Erythroblast (primary cell): ENCODE results near the gene CYP24A1.

Experiments used
- DNase-seq, 2 experiments: peaks; one replicate each; lab custom pipeline; 2025; lab: John Stamatoyannopoulos, UW
- GATA1 ChIP-seq: IDR thresholded peaks from 2 replicates; pipeline ENCODE4 v1.6.1; 2011; ENCODE audit warnings: low read depth, mild to moderate bottlenecking, control low read depth, low read length, moderate library complexity
- POLR2A ChIP-seq: IDR thresholded peaks from 2 replicates; pipeline ENCODE4 v1.6.1; 2011; ENCODE audit warnings: mild to moderate bottlenecking, low read length

CYP24A1 gene

DNA sequence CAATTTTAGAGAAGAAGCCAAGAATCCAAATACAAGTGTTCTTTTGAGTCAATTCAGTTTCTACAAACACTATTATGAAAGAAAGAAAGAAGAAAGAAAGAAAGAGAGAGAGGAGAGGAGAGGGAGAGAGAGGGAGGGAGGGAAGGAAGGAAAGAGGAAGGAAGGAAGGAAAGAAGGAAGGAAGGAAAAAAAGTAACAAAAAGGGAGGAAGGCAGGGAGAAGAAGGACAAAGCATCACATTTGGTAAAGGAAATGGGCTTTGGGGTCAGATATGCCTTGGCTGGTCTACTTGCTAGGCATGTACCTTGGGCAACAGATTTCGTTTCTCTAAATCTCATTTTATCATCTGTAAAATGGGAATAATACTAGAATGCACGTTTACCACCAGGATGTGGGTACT is 54.0 kb downstream of the CYP24A1 start:
- no peak for TF ChIP-seq POLR2A
- no peak for TF ChIP-seq GATA1
- DNase-seq, result no peak

GRCh38 chr20:54118220-54119001 is 55.4 kb downstream of the CYP24A1 start:
- TF ChIP-seq GATA1 (no peak), POLR2A (no peak)
- DNase-seq, result no peak

- TF ChIP-seq GATA1, result no peak
- TF ChIP-seq POLR2A, result no peak
- no peak for DNase-seq
Observed at GRCh38 chr20:54116550-54117235, 57.1 kb downstream of the CYP24A1 start.

DNA sequence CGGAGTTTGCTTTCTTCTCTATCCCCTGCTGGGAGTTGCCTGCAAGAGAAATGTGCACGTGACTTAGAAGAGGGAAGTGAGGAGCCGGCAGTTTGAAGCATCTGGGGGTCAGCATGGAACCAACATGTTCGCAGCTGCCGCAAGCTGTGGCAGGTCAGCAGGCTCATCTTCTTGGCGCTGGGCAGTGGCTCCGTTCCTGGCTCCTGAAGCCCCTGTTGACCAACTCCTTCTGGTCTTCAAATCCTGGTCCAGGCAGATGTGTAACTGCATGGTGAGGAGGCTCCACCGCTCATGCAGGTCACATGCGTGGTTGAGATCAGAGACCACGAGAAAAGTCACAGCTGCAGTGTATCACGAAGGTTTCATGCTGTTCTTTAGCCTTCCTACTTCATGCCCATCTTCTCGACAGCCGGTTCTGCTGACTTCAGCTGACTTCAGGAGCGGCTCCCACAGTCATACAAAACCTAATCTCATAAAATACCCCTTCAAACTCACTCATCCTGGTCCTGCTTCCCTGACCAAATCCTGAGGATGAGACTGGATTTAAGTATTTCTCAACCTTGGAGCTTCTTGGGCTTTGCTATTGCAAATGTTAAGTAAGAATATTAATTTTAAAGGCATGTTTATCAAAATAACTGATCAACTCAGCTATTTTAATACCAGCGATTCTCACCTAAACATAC is 58.5 kb downstream of the CYP24A1 start:
- TF ChIP-seq POLR2A, result no peak
- DNase-seq, result no peak

DNA sequence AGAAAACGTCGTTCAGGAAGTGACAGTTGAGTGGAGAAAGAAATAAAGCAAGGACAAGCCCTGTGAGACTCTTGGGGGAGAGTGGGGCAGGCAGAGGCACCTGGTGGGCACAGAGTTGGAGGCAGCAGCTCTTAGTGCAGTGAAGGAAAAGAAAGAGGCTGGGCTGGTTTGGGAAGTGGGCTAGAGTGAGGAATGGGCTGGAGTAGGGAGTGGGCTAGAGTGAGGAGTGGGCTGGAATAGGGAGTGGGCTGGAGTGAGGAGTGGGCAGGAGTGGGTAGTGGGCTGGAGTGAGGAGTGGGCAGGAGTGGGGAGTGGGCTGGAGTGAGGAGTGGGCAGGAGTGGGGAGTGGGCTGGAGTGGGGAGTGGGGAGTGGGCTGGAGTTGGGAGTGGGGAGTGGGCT is 59.7 kb downstream of the CYP24A1 start:
- DNase-seq, result no peak
- TF ChIP-seq GATA1, result no peak

GRCh38 chr20:54113566-54113965 is 60.2 kb downstream of the CYP24A1 start:
- DNase-seq, result no peak
- TF ChIP-seq GATA1 (no peak), POLR2A (no peak)

DNA sequence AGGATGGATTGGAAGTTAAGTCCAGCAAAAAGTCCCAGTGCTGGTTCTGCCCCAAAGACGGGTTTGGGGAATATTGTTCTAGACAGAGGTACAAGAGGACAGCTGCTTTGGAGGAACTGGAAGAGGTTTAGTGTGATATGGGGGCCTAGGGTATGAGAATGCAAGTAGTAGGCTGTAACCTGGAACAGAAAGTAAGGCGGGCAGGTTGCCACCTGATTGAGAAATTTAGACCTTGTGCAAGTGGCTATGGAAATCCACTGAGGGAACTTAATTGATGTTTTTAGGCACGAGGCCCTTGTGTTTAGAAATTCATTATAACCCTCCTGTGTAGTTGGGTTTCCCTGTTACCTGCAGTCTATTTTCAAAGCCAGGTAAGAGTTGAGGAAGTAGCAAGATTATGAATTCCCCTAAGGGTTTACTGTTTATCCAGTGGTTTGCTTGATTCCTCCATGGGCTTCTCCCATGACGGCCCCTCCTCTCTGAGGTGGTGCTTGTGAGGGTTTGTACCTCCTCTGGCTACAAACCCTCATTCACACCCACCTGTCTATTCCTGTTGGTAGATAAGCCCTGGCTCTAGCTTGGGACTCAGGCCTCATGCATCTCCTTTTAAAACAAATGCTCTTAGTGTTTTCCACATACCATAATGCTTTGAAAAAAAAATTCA is 61.4 kb downstream of the CYP24A1 start:
- TF ChIP-seq POLR2A (no peak), GATA1 (no peak)
- no peak for DNase-seq

- no peak for DNase-seq
- TF ChIP-seq POLR2A (no peak), GATA1 (no peak)
Observed at GRCh38 chr20:54111460-54111859, 62.3 kb downstream of the CYP24A1 start.

GRCh38 chr20:54110457-54110856 is 63.3 kb downstream of the CYP24A1 start:
- no peak for DNase-seq
- TF ChIP-seq GATA1, result no peak
- no peak for TF ChIP-seq POLR2A

DNA sequence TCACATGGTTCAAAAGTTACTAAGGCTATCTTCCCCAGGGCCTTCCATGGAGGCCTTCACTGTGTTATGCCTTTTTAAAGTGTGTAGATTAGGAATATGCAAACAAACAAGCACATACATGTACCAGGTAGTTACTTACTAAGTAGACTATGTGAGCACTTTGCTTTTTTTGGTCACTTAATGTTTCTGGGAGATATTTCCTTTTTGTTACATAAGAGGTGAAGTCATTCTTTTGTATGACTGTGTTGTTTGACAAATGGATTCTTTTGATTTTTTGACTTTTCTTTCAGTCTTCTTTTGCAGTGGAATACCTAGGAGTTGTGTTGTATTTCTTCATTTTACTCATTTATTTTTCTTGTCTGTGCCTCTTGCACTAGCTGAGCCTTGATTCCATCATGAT is 63.7 kb downstream of the CYP24A1 start:
- no peak for DNase-seq
- no peak for TF ChIP-seq GATA1
- TF ChIP-seq POLR2A, result no peak

DNA sequence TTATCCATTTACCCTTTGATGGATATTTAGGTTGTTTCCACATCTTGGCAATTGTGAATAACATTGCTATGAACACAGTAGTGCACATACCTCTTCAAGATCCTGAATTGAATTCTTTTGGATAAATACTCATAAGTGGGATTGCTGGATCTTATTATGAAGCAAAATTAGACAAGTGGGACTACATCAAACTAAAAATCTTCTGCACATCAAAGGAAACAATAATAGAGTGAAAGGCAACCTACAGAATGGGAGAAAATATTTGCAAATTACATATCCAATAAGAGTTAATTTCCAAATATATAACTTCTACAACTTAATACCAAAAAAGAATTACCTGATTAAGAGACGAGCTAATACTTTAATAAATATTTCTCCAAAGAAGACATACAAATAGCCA is 65.0 kb downstream of the CYP24A1 start:
- DNase-seq, result no peak
- TF ChIP-seq POLR2A, result no peak
- TF ChIP-seq GATA1, result no peak

DNA sequence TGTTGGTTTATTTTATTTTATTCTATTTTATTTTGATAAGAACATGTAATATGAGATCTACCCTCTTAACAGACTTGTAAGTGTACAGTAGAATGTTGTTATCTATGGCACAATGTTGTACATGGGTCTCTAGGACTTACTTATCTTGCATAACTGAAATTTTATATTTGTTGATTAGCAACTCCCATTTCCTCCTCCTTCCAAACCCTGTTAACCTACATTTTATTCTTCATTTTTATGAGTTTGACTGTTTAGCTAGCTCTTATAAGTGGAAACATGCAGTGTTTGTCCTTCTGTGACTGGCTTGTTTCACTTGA is 65.5 kb downstream of the CYP24A1 start:
- TF ChIP-seq POLR2A (no peak), GATA1 (no peak)

GRCh38 chr20:54107600-54108325 is 66.0 kb downstream of the CYP24A1 start:
- no peak for DNase-seq

More for the DNA sequence above, 65.5 kb downstream of the CYP24A1 start:
- peak in 1 of 2 experiments; percentile 6 for DNase-seq

More at GRCh38 chr20:54107600-54108325, 66.0 kb downstream of the CYP24A1 start:
- no peak for TF ChIP-seq POLR2A
- TF ChIP-seq GATA1, result no peak
